SK-N-SH treated with all-trans-retinoic acid at 6 μM for 48 hours (cell line): ENCODE results near the gene FJX1.

ENCODE experiments used
- ARNTL ChIP-seq: fragments of 450-650 bp; formaldehyde crosslinking; IDR thresholded peaks from 2 replicates; pipeline ENCODE4 v1.5.0; 2020; ENCODE audit warnings: low read depth, mild to moderate bottlenecking, moderate library complexity, borderline replicate concordance
- ESRRG ChIP-seq: fragments of 250-450 bp; sonication (Bioruptor Pico); IDR thresholded peaks from 2 replicates; pipeline ENCODE4 v1.6.1; 2021; ENCODE audit warnings: mild to moderate bottlenecking
- PATZ1 ChIP-seq: fragments of 250-450 bp; sonication (Bioruptor Pico); IDR thresholded peaks from 2 replicates; pipeline ENCODE4 v1.8.0; 2020; ENCODE audit warnings: mild to moderate bottlenecking, moderate library complexity, borderline replicate concordance
- POU6F1 ChIP-seq: fragments of 250-450 bp; sonication (Bioruptor Pico); IDR thresholded peaks from 2 replicates; pipeline ENCODE4 v1.8.0; 2021; ENCODE audit warnings: low read depth, mild to moderate bottlenecking, moderate library complexity, borderline replicate concordance
- PPARA ChIP-seq: fragments of 250-450 bp; sonication (Bioruptor Pico); IDR thresholded peaks from 2 replicates; pipeline ENCODE4 v1.5.0; 2020; ENCODE audit warnings: mild to moderate bottlenecking, borderline replicate concordance
- ZC3H10 ChIP-seq: fragments of 250-450 bp; sonication (Bioruptor Pico); IDR thresholded peaks from 2 replicates; pipeline ENCODE4 v1.5.1; 2021; ENCODE audit warnings: mild to moderate bottlenecking, moderate library complexity
- ZFP3 ChIP-seq: fragments of 250-450 bp; sonication (Bioruptor Pico); IDR thresholded peaks from 2 replicates; pipeline ENCODE4 v1.5.0; 2020; ENCODE audit warnings: mild to moderate bottlenecking, moderate library complexity
- ZFP30 ChIP-seq: fragments of 450-650 bp; formaldehyde crosslinking; IDR thresholded peaks from 2 replicates; pipeline ENCODE4 v1.5.0; 2022; ENCODE audit warnings: mild to moderate bottlenecking, moderate library complexity

DNA sequence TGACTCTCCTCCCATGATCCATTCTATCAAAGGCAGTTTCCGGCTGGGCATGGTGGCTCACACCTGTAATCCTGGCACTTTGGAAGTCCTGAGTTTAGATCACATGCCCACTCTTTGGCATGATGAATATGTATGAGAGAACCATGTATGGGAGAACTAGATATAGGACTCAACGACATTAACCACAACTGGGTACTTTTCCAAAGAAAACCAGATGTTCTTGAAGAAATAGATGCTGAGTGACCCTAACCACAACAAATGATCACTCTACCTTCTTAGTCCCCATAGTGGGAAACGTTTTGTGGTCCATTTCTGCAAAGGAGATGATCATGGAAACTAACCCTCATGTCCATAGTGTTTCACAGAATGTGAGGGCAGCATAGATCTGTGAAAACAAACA, 13.6 kb downstream of the FJX1 start:
- TF ChIP-seq PATZ1 (CRISPR knock-in tag) (no peak), ZFP3 (no peak), ZC3H10 (no peak), PPARA (CRISPR knock-in tag) (no peak), ZFP30 (CRISPR knock-in tag) (no peak), ARNTL (no peak), POU6F1 (CRISPR knock-in tag) (no peak), ESRRG (CRISPR knock-in tag) (no peak)
